Esophagus muscularis mucosa (tissue), 4 donors: ENCODE measurements around the gene HERC6.

ENCODE experiments used
- CTCF ChIP-seq, 3 experiments: fragments of 200-600 bp in 2 of 3; fragments of 450-650 bp in 1 of 3; sonication (generic) in 2 of 3; IDR thresholded peaks; one replicate each; pipeline ENCODE4 v1.5.1; 2017 to 2019; ENCODE audit warnings: antibody characterized with exemption in 3 of 3, mild to moderate bottlenecking in 2 of 3, moderate library complexity in 1 of 3
- EP300 ChIP-seq: sonication (generic); formaldehyde crosslinking; IDR thresholded peaks from one replicate; pipeline ENCODE4 v1.6.1; 2017; ENCODE audit warnings: antibody characterized with exemption
- POLR2A ChIP-seq: fragments of 450-650 bp; IDR thresholded peaks from one replicate; pipeline ENCODE4 v1.6.1; 2017; ENCODE audit warnings: antibody characterized with exemption, moderate library complexity, mild to moderate bottlenecking, low read depth
- POLR2AphosphoS5 ChIP-seq, 2 donors: sonication (generic); formaldehyde crosslinking; IDR thresholded peaks; one replicate each; pipeline ENCODE4 v1.6.1; 2017; ENCODE audit warnings: antibody characterized with exemption in 2 of 2

GRCh38 chr4:88381123-88381522, 2.5 kb downstream of the HERC6 start:
- TF ChIP-seq CTCF (IDR thresholded peaks at IDR 0.05) = no peak
- TF ChIP-seq POLR2AphosphoS5 (IDR thresholded peaks at IDR 0.05) = no peak
- no peak for TF ChIP-seq EP300
- TF ChIP-seq POLR2A = no peak
